DND-41 (cell line): ENCODE measurements around the gene RPS28.

ENCODE experiments used
- ATAC-seq: fragments of 200-7000 bp; cut with Tn5 transposase; 3 replicates; pipeline ENCODE4 v1.9.1; 2021; ENCODE audit warnings: low read depth; ENCODE audit not compliant: insufficient read depth
- DNase-seq: peaks from one replicate; pipeline ENCODE4 v3.0.0-alpha.2; 2020
- H2AFZ ChIP-seq: 2 replicates; pipeline ENCODE4 v1.6.0; 2012; ENCODE audit warnings: low read depth, low read length
- H3K27ac ChIP-seq: 2 replicates; pipeline ENCODE4 v1.5.1; 2012; ENCODE audit warnings: low read length, inconsistent platforms
- H3K27me3 ChIP-seq: fragments of 200-600 bp; sonication (generic); 2 replicates; pipeline ENCODE4 v1.6.0; 2012; ENCODE audit warnings: low read length, mild to moderate bottlenecking, inconsistent platforms; ENCODE audit not compliant: insufficient read depth, poor library complexity
- H3K36me3 ChIP-seq: 2 replicates; pipeline ENCODE4 v1.5.1; 2012; ENCODE audit warnings: low read length, inconsistent platforms; ENCODE audit not compliant: insufficient read depth
- H3K4me1 ChIP-seq: 2 replicates; pipeline ENCODE4 v1.5.1; 2012; ENCODE audit warnings: mild to moderate bottlenecking, low read length; ENCODE audit not compliant: insufficient read depth
- H3K4me2 ChIP-seq: 2 replicates; pipeline ENCODE4 v1.6.0; 2012; ENCODE audit warnings: mild to moderate bottlenecking, moderate library complexity, low read length, inconsistent platforms; ENCODE audit not compliant: insufficient read depth
- H3K4me3 ChIP-seq, 2 experiments: fragments of 200-600 bp in 1 of 2; shearing (Covaris generic) in 1 of 2; 2 replicates each; pipeline ENCODE4 v1.5.1; 2012 to 2016; ENCODE audit warnings: inconsistent platforms in 2 of 2, low read length in 2 of 2, mild to moderate bottlenecking in 2 of 2, low read depth in 1 of 2, moderate library complexity in 1 of 2
- H3K79me2 ChIP-seq: 2 replicates; pipeline ENCODE4 v1.6.0; 2012; ENCODE audit warnings: low read length, inconsistent platforms; ENCODE audit not compliant: insufficient read depth
- H3K9ac ChIP-seq: 2 replicates; pipeline ENCODE4 v1.6.0; 2012; ENCODE audit warnings: low read depth, mild to moderate bottlenecking, inconsistent platforms, low read length, moderate library complexity
- H3K9me3 ChIP-seq: 2 replicates; pipeline ENCODE4 v1.5.1; 2012; ENCODE audit warnings: low read length, moderate library complexity, mild to moderate bottlenecking, inconsistent platforms; ENCODE audit not compliant: insufficient read depth, severe bottlenecking
- H4K20me1 ChIP-seq: 2 replicates; pipeline ENCODE4 v1.6.0; 2012; ENCODE audit warnings: low read length; ENCODE audit not compliant: insufficient read depth
- CTCF ChIP-seq: IDR thresholded peaks from 2 replicates; pipeline ENCODE4 v1.5.1; 2012; ENCODE audit warnings: borderline replicate concordance, low read length, moderate library complexity, mild to moderate bottlenecking; ENCODE audit not compliant: poor library complexity, severe bottlenecking; ENCODE audit errors: extremely low read depth
- EZH2 ChIP-seq: IDR thresholded peaks from 3 replicates; pipeline ENCODE4 v1.6.1; 2012; ENCODE audit warnings: borderline replicate concordance, low read depth, mild to moderate bottlenecking, moderate library complexity, low read length, inconsistent platforms; ENCODE audit not compliant: severe bottlenecking

RPS28 gene

GRCh38 chr19:8370176-8371010 lies 49.1 kb downstream of the RPS28 start:
- TF ChIP-seq CTCF: no peak
- TF ChIP-seq EZH2: no peak
- Histone ChIP-seq H3K4me3 (no peak overlapping the region), H3K9me3 (no peaks in the 10 kb centered on the region), H3K27ac (no peak overlapping the region), H3K4me2 (no peak overlapping the region), H3K9ac (no peak overlapping the region), H2AFZ (no peak overlapping the region), H3K36me3 (peaks cover 10% of the 10 kb centered on the region; the same call in 1 of the 2 replicates), H3K27me3 (no peaks in the 10 kb centered on the region), H4K20me1 (0 out of 2 replicates have a peak, but pooled peaks cover 3% of the 10 kb centered on the region), H3K4me1 (no peaks in the 10 kb centered on the region), H3K79me2 (no peaks in the 10 kb centered on the region)
- no peak for DNase-seq
- no peak for ATAC-seq

- no peak for TF ChIP-seq CTCF
- TF ChIP-seq EZH2: no peak
- Histone ChIP-seq H3K27me3 (no peaks in the 10 kb centered on the region), H2AFZ (no peak overlapping the region), H3K79me2 (no peaks in the 10 kb centered on the region), H3K36me3 (peaks cover 10% of the 10 kb centered on the region; the same call in 1 of the 2 replicates), H3K4me2 (no peak overlapping the region), H4K20me1 (0 out of 2 replicates have a peak, but pooled peaks cover 3% of the 10 kb centered on the region), H3K9me3 (no peaks in the 10 kb centered on the region), H3K4me3 (no peak overlapping the region), H3K9ac (no peak overlapping the region), H3K27ac (no peak overlapping the region), H3K4me1 (no peaks in the 10 kb centered on the region)
- DNase-seq: no peak
- no peak for ATAC-seq
These were observed 49.9 kb downstream of the RPS28 start for GRCh38 chr19:8371011-8371804.
